IMR-90 (cell line): ENCODE measurements around the gene PLA2G4E. TPM values are rescaled to one million over a fixed set of nuclear protein-coding genes. Genes with fewer than 3 reads are reported as not detected.

Experiments
- ATAC-seq: fragments of 200-7000 bp; cut with Tn5 transposase; 2 replicates; pipeline ENCODE4 v1.9.1; 2020; ENCODE audit warnings: low read depth, mild to moderate bottlenecking, moderate library complexity
- BruUV-seq: library from RNA; stranded (reverse); fragments of 400-500 nt; replicated peaks from 2 replicates; lab custom pipeline; 2021; lab: Mats Ljungman, UMichigan
- CTCF ChIA-PET: fragments of 300-600 bp; formaldehyde crosslinking; extraction: SDS; loops from one replicate; lab custom pipeline; 2021; ENCODE audit warnings: antibody characterized with exemption; lab: Yijun Ruan, JAX
- POLR2A ChIA-PET: fragments of 300-600 bp; sonication (Branson Sonifier 250); formaldehyde crosslinking; loops from one replicate; lab custom pipeline; 2022; ENCODE audit warnings: antibody characterized with exemption; ENCODE audit not compliant: unreplicated experiment; lab: Charles Lee
- DNase-seq: peaks from one replicate; pipeline ENCODE4 v3.0.0; 2013
- H2AFZ ChIP-seq: replicated peaks from 2 replicates; pipeline ENCODE3; 2013; ENCODE audit warnings: low read length, mild to moderate bottlenecking; ENCODE audit not compliant: poor library complexity
- H2AK5ac ChIP-seq: 2 replicates; pipeline ENCODE4 v1.6.1; 2013; ENCODE audit warnings: low read depth, low read length, inconsistent platforms
- H2AK9ac ChIP-seq: replicated peaks from 2 replicates; pipeline ENCODE3; 2013; ENCODE audit warnings: mild to moderate bottlenecking, low read depth, low read length, moderate library complexity; ENCODE audit not compliant: poor library complexity
- H2BK120ac ChIP-seq: 2 replicates; pipeline ENCODE4 v1.6.1; 2013; ENCODE audit warnings: low read depth, low read length, inconsistent platforms
- H2BK15ac ChIP-seq: 3 replicates; pipeline ENCODE4 v1.6.1; 2013; ENCODE audit warnings: low read depth, low read length, inconsistent platforms
- H2BK20ac ChIP-seq: 2 replicates; pipeline ENCODE4 v1.6.1; 2013; ENCODE audit warnings: low read depth, mild to moderate bottlenecking, inconsistent platforms, low read length, moderate library complexity
- H2BK5ac ChIP-seq: 2 replicates; pipeline ENCODE4 v1.6.1; 2013; ENCODE audit warnings: mild to moderate bottlenecking, low read depth, low read length, inconsistent platforms; ENCODE audit not compliant: poor library complexity, severe bottlenecking
- H3K14ac ChIP-seq: replicated peaks from 2 replicates; pipeline ENCODE4 v1.6.1; 2013; ENCODE audit warnings: low read depth, low read length, inconsistent platforms
- H3K18ac ChIP-seq: 2 replicates; pipeline ENCODE4 v1.6.1; 2013; ENCODE audit warnings: low read depth, low read length, control low read depth
- H3K23ac ChIP-seq: 2 replicates; pipeline ENCODE4 v1.6.1; 2013; ENCODE audit warnings: low read depth, low read length, inconsistent platforms
- H3K27ac ChIP-seq: 2 replicates; pipeline ENCODE4 v1.5.1; 2013; ENCODE audit warnings: mild to moderate bottlenecking, control low read depth, low read length; ENCODE audit not compliant: insufficient read depth
- H3K27me3 ChIP-seq: 2 replicates; pipeline ENCODE4 v1.6.1; 2013; ENCODE audit warnings: low read length; ENCODE audit not compliant: control insufficient read depth, insufficient read depth
- H3K36me3 ChIP-seq: 2 replicates; pipeline ENCODE4 v1.6.1; 2013; ENCODE audit warnings: low read length, mixed read lengths; ENCODE audit not compliant: control insufficient read depth, insufficient read depth
- H3K4ac ChIP-seq: 2 replicates; pipeline ENCODE4 v1.6.1; 2013; ENCODE audit warnings: low read depth, low read length, inconsistent platforms
- H3K4me1 ChIP-seq: 2 replicates; pipeline ENCODE4 v1.6.1; 2013; ENCODE audit warnings: low read length, mixed read lengths; ENCODE audit not compliant: control insufficient read depth, insufficient read depth
- H3K4me2 ChIP-seq: 2 replicates; pipeline ENCODE4 v1.6.1; 2013; ENCODE audit warnings: low read depth, mild to moderate bottlenecking, control low read depth, low read length, moderate library complexity
- H3K4me3 ChIP-seq: 2 replicates; pipeline ENCODE4 v1.5.1; 2013; ENCODE audit warnings: low read depth, mild to moderate bottlenecking, control low read depth, low read length, moderate library complexity; ENCODE audit not compliant: insufficient read depth
- H3K56ac ChIP-seq: 2 replicates; pipeline ENCODE4 v1.6.1; 2013; ENCODE audit warnings: low read length, inconsistent platforms; ENCODE audit not compliant: insufficient read depth; ENCODE audit errors: extremely low read depth
- H3K79me1 ChIP-seq, 2 experiments: 2 replicates each; pipeline ENCODE4 v1.6.1; 2013; ENCODE audit warnings: low read length in 2 of 2, inconsistent platforms in 1 of 2, low read depth in 1 of 2
- H3K9ac ChIP-seq: 2 replicates; pipeline ENCODE4 v1.6.1; 2013; ENCODE audit warnings: low read depth, low read length, control low read depth
- H3K9me1 ChIP-seq: 2 replicates; pipeline ENCODE4 v1.6.1; 2013; ENCODE audit warnings: low read length, inconsistent platforms; ENCODE audit not compliant: insufficient read depth
- H3K9me3 ChIP-seq: 2 replicates; pipeline ENCODE4 v1.6.1; 2013; ENCODE audit warnings: low read length; ENCODE audit not compliant: control insufficient read depth, insufficient read depth
- H4K20me1 ChIP-seq: 2 replicates; pipeline ENCODE4 v1.6.1; 2013; ENCODE audit warnings: low read length, inconsistent platforms; ENCODE audit not compliant: insufficient read depth
- H4K5ac ChIP-seq: 2 replicates; pipeline ENCODE4 v1.6.1; 2013; ENCODE audit warnings: mild to moderate bottlenecking, low read depth, low read length, control low read depth
- H4K8ac ChIP-seq, 2 experiments: 2 replicates each; pipeline ENCODE4 v1.6.1; 2013; ENCODE audit warnings: low read depth in 2 of 2, low read length in 2 of 2, control low read depth in 1 of 2, inconsistent platforms in 1 of 2
- H4K91ac ChIP-seq: 2 replicates; pipeline ENCODE4 v1.6.1; 2013; ENCODE audit warnings: low read depth, low read length, inconsistent platforms; ENCODE audit not compliant: insufficient read depth
- BHLHE40 ChIP-seq: fragments of 150-350 bp; IDR thresholded peaks from 2 replicates; pipeline ENCODE4 v1.6.1; 2016; ENCODE audit warnings: mild to moderate bottlenecking, low read depth, low read length
- CEBPB ChIP-seq: IDR thresholded peaks from 2 replicates; pipeline ENCODE4 v1.6.1; 2012; ENCODE audit warnings: low read depth, low read length, improper control_type of control experiment
- CHD1 ChIP-seq: IDR thresholded peaks from 2 replicates; pipeline ENCODE4 v1.6.1; 2012; ENCODE audit warnings: low read depth, low read length, improper control_type of control experiment
- CTCF ChIP-seq: conservative IDR thresholded peaks from 2 replicates; pipeline ENCODE4 v1.5.1; 2012; ENCODE audit warnings: mild to moderate bottlenecking, low read depth, low read length, improper control_type of control experiment
- ELK1 ChIP-seq: fragments of 150-350 bp; IDR thresholded peaks from 2 replicates; pipeline ENCODE4 v1.6.1; 2016; ENCODE audit warnings: low read depth, mild to moderate bottlenecking, low read length, moderate library complexity, borderline replicate concordance
- FOS ChIP-seq: fragments of 150-350 bp; IDR thresholded peaks from 2 replicates; pipeline ENCODE4 v1.6.1; 2016; ENCODE audit warnings: low read depth, low read length
- MAFK ChIP-seq: IDR thresholded peaks from 2 replicates; pipeline ENCODE4 v1.6.1; 2012; ENCODE audit warnings: low read depth, low read length, improper control_type of control experiment
- MAZ ChIP-seq: IDR thresholded peaks from 2 replicates; pipeline ENCODE4 v1.6.1; 2012; ENCODE audit warnings: low read depth, mild to moderate bottlenecking, low read length, improper control_type of control experiment, moderate library complexity, borderline replicate concordance
- MXI1 ChIP-seq: IDR thresholded peaks from 2 replicates; pipeline ENCODE4 v1.6.1; 2012; ENCODE audit warnings: low read depth, mild to moderate bottlenecking, low read length, moderate library complexity, borderline replicate concordance
- NFE2L2 ChIP-seq: fragments of 150-350 bp; IDR thresholded peaks from 2 replicates; pipeline ENCODE4 v1.6.1; 2016; ENCODE audit warnings: low read depth, mild to moderate bottlenecking, low read length
- POLR2A ChIP-seq: IDR thresholded peaks from 2 replicates; pipeline ENCODE4 v1.6.1; 2012; ENCODE audit warnings: mild to moderate bottlenecking, low read depth, low read length
- RAD21 ChIP-seq: IDR thresholded peaks from 2 replicates; pipeline ENCODE4 v1.6.1; 2012; ENCODE audit warnings: low read length, improper control_type of control experiment
- RCOR1 ChIP-seq: IDR thresholded peaks from 2 replicates; pipeline ENCODE4 v1.6.1; 2012; ENCODE audit warnings: mild to moderate bottlenecking, low read length, improper control_type of control experiment; ENCODE audit not compliant: insufficient replicate concordance
- RFX5 ChIP-seq: IDR thresholded peaks from 2 replicates; pipeline ENCODE4 v1.8.0; 2012; ENCODE audit warnings: low read depth, mild to moderate bottlenecking, low read length, moderate library complexity
- SMC3 ChIP-seq: fragments of 150-350 bp; IDR thresholded peaks from 2 replicates; pipeline ENCODE4 v1.6.1; 2016; ENCODE audit warnings: low read depth, mild to moderate bottlenecking, antibody characterized with exemption, low read length, moderate library complexity
- WGBS, 2 experiments: methylation state at CpG; one replicate each; pipeline versions ENCODE4 v1.1.5 to v1.1.7; 2013; ENCODE audit warnings: missing lambda C conversion rate in 2 of 2; ENCODE audit not compliant: insufficient read length in 1 of 2; ENCODE audit errors: extremely low coverage in 2 of 2; 5-methylcytosine and 5-hydroxymethylcytosine counted together
- dilution Hi-C: fragments of 300-500 bp; cut with HindIII; formaldehyde crosslinking; loops from one replicate; pipeline ENCODE4 v1.14.3; 2018; ENCODE audit warnings: low sequenced_read_pairs; ENCODE audit not compliant: unreplicated experiment
- in situ Hi-C: fragments of 300-500 bp; cut with MboI; formaldehyde crosslinking; loops from 3 replicates; pipeline ENCODE4 v1.14.3; 2019; ENCODE audit warnings: low sequenced_read_pairs, inconsistent platforms, mixed read lengths
- intact Hi-C: fragments of 100-400 bp; cut with micrococcal nuclease; formaldehyde crosslinking; loops from 2 replicates; pipeline ENCODE4 v1.10.0; 2022
- polyA plus RNA-seq, 3 experiments: library from polyadenylated mRNA; depleted of rRNA; stranded (reverse); fragments of >200 nt; gene quantifications; 2 replicates each; pipeline ENCODE4 v1.2.3, GENCODE V29; 2012; ENCODE audit warnings: low replicate concordance in 1 of 3
- total RNA-seq: library from RNA; depleted of rRNA; stranded (reverse); fragments of >200 nt; gene quantifications from 2 replicates; pipeline ENCODE4 v1.2.3, GENCODE V29; 2012
- TF ChIP-seq, protein P1 (sequence below): fragments of 150-350 bp; IDR thresholded peaks from 2 replicates; pipeline ENCODE4 v1.6.1; 2017; ENCODE audit warnings: mild to moderate bottlenecking, antibody characterized with exemption, low read length, low read depth

Gene PLA2G4E
- total and polyA plus RNA-seq, 2 of the 4 experiments (the other 2 are of a cell fraction): not detected

DNA sequence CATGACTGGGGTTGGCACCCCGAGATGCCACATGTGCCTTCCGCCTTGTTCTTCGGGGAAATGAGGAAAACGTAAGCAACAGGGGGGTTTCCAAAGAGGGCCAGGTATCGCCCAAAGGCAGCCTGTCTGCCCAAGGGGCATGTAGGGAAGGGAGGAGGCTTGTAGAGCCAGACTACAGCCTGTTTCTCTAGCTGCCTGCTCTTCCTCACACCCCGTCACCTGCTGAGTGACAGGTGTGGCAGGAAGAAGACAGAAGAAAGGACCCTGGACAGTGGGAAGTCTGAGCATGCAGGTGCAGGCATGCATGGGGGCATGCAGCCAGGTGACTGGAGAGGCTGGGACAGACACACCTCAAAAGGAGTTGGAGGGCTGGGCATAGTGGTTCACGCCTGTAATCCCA, 9.8 kb downstream of the PLA2G4E start:
- no peak overlapping the region for H3K4ac ChIP-seq

More for the DNA sequence above, 9.8 kb downstream of the PLA2G4E start:
- Histone ChIP-seq H3K14ac (no peak overlapping the region), H2BK15ac (no peak overlapping the region), H4K20me1 (no peaks in the 10 kb centered on the region), H4K5ac (no peak overlapping the region), H3K36me3 (no peaks in the 10 kb centered on the region), H2BK120ac (no peak overlapping the region), H4K8ac (no peak overlapping the region), H3K4me3 (no peak overlapping the region), H3K56ac (no peak overlapping the region), H2AK9ac (no peak overlapping the region), H2AFZ (no peak overlapping the region), H3K9me1 (no peaks in the 10 kb centered on the region), H4K91ac (no peak overlapping the region), H3K9me3 (no peaks in the 10 kb centered on the region), H2BK5ac (no peak overlapping the region), H3K4me2 (no peak overlapping the region), H3K4me1 (no peaks in the 10 kb centered on the region), H3K9ac (no peak overlapping the region), H3K18ac (no peak overlapping the region), H3K27ac (no peak overlapping the region), H3K27me3 (peaks cover 78% of the 10 kb centered on the region), H3K23ac (no peak overlapping the region), H3K79me1 (no peaks in the 10 kb centered on the region), H2BK20ac (no peak overlapping the region), H2AK5ac (no peak overlapping the region)
- ChIA-PET CTCF (no interaction called here), POLR2A (no interaction called here)
- in situ Hi-C loops: no loop called here
- WGBS, 2 experiments: 90% methylated on average over 2 of the region's 7 CpGs; no CpG with 5 or more reads in 1 of the 2 experiments
- ATAC-seq: no peak
- dilution Hi-C loops: no loop called here
- no peak for DNase-seq
- BruUV-seq: no TSS peak
- intact Hi-C loops: no loop called here
- TF ChIP-seq MAFK: no peak
- no peak for TF ChIP-seq CTCF
- no peak for TF ChIP-seq FOS
- no peak for TF ChIP-seq RFX5
- TF ChIP-seq SMC3: no peak
- TF ChIP-seq, protein P1, sequence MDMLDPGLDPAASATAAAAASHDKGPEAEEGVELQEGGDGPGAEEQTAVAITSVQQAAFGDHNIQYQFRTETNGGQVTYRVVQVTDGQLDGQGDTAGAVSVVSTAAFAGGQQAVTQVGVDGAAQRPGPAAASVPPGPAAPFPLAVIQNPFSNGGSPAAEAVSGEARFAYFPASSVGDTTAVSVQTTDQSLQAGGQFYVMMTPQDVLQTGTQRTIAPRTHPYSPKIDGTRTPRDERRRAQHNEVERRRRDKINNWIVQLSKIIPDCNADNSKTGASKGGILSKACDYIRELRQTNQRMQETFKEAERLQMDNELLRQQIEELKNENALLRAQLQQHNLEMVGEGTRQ: no peak
- no peak for TF ChIP-seq MXI1
- TF ChIP-seq POLR2A: no peak
- no peak for TF ChIP-seq ELK1
- no peak for TF ChIP-seq CEBPB
- TF ChIP-seq CHD1: no peak
- no peak for TF ChIP-seq RCOR1
- TF ChIP-seq RAD21: no peak
- TF ChIP-seq NFE2L2: no peak
- no peak for TF ChIP-seq MAZ
- TF ChIP-seq BHLHE40: no peak
